Adrenal gland (tissue), 12 donors: ENCODE results near the gene PRKCE. TPM values are rescaled to one million over a fixed set of nuclear protein-coding genes. Genes with fewer than 3 reads are reported as not detected.

Experiments used
- DNase-seq, 7 donors: peaks; one replicate each; pipeline ENCODE4 v3.0.0-alpha.2; 2019 to 2020
- H3K27ac ChIP-seq, 5 donors: fragments of 200-600 bp; sonication (generic) in 4 of 5; 1 replicate in 3 of 5; 2 replicates in 2 of 5; pipeline versions ENCODE4 v1.5.1 to v1.8.0; 2016 to 2020; ENCODE audit warnings: mild to moderate bottlenecking in 1 of 5
- H3K27me3 ChIP-seq: fragments of 200-600 bp; 2 replicates; pipeline ENCODE4 v1.8.0; 2021
- H3K36me3 ChIP-seq, 2 donors: fragments of 200-600 bp; replicated peaks in 1 of 2; 1 replicate in 1 of 2; 2 replicates in 1 of 2; pipeline versions ENCODE4 v1.5.1 to v1.8.0; 2018 to 2022
- H3K4me1 ChIP-seq, 2 donors: fragments of 200-600 bp; replicated peaks in 1 of 2; 1 replicate in 1 of 2; 2 replicates in 1 of 2; pipeline versions ENCODE4 v1.5.1 to v1.8.0; 2018 to 2021
- H3K4me3 ChIP-seq, 4 donors: fragments of 200-600 bp; sonication (generic) in 3 of 4; one replicate each; pipeline ENCODE4 v1.5.1; 2016 to 2018
- H3K9me3 ChIP-seq, 3 donors: fragments of 200-600 bp; sonication (generic) in 1 of 3; replicated peaks in 1 of 3; 1 replicate in 2 of 3; 2 replicates in 1 of 3; pipeline versions ENCODE4 v1.5.1 to v1.8.0; 2016 to 2021
- POLR2A ChIP-seq, 2 donors: fragments of 450-650 bp; IDR thresholded peaks; one replicate each; pipeline ENCODE4 v1.6.1; 2017; ENCODE audit warnings: antibody characterized with exemption in 2 of 2, mild to moderate bottlenecking in 2 of 2, moderate library complexity in 1 of 2
- WGBS, 4 donors: extraction: QIAGEN DNeasy Blood & Tissue Kit in 2 of 4; methylation state at CpG; one replicate each; pipeline versions ENCODE4 v1.1.5 to v1.1.7; 2013 to 2017; 5-methylcytosine and 5-hydroxymethylcytosine counted together
- intact Hi-C, 2 donors: fragments of 100-400 bp; cut with DNase I; formaldehyde crosslinking; loops; one replicate each; pipeline versions ENCODE4 v1.14.1 to v1.15.0; 2022 to 2023
- polyA plus RNA-seq, 3 donors: library from polyadenylated mRNA; stranded (reverse); fragments of 200-250 nt in 2 of 3; fragments of 350-450 nt in 1 of 3; fragmentation: Illumina TruSeq in 1 of 3; extraction: RNeasy Lipid Tissue Mini Kit (QIAGEN cat#74804) in 1 of 3; gene quantifications; one replicate each; pipeline ENCODE4 v1.2.3, GENCODE V29; 2013 to 2014
- total RNA-seq, 9 donors: library from RNA; depleted of rRNA in 4 of 9; stranded (reverse); fragments of >200 nt in 4 of 9; fragments of 120-200 nt in 1 of 9; fragmentation: NEBNext Ultra II Directional in 1 of 9; extraction: Animal tissue kit (Norgen Biotek cat#: 25700) in 1 of 9; gene quantifications; one replicate each; pipeline versions ENCODE4 v1.1.0 to v1.2.4, GENCODE V29; 2013 to 2023
- TF ChIP-seq, protein P1 (sequence below), 6 experiments: fragments of 450-650 bp in 4 of 6; fragments of 200-600 bp in 2 of 6; sonication (generic) in 1 of 6; IDR thresholded peaks; 1 replicate in 5 of 6; 2 replicates in 1 of 6; pipeline versions ENCODE4 v1.5.1 to v1.8.0; 2016 to 2021; ENCODE audit warnings: antibody characterized with exemption in 6 of 6, mild to moderate bottlenecking in 2 of 6, moderate library complexity in 1 of 6
- donor health status: healthy with polysubstance abuse.
- donor health status: Bipolar disorder and iron deficiency.
- donor health status: DM: yes; HTN: yes; CAD: no.
- donor health status: DM: no; HTN: no; CAD: no.
- donor health status: DM: no; HTN: no; CAD: no.
- donor health status: DM: yes; HTN: yes; CAD: no.

PRKCE gene
- total and polyA plus RNA-seq, 12 donors = 1.9 to 19.2 (median 8.0) TPM

GRCh38 chr2:46157966-46158310, 506.5 kb downstream of the PRKCE start:
- intact Hi-C loops = no loop called here
- no peak overlapping the region for H3K4me3 ChIP-seq
- WGBS, 4 donors = 88 to 93% (median 91%) methylated on average over 1 of the region's 1 CpG; no CpG with 5 or more reads in 1 of the 4 donors
- DNase-seq = peak in 1 of 7 donors; percentile 27
- H3K4me1 ChIP-seq = no peaks in the 10 kb centered on the region
- H3K27me3 ChIP-seq = no peaks in the 10 kb centered on the region
- TF ChIP-seq, protein P1, sequence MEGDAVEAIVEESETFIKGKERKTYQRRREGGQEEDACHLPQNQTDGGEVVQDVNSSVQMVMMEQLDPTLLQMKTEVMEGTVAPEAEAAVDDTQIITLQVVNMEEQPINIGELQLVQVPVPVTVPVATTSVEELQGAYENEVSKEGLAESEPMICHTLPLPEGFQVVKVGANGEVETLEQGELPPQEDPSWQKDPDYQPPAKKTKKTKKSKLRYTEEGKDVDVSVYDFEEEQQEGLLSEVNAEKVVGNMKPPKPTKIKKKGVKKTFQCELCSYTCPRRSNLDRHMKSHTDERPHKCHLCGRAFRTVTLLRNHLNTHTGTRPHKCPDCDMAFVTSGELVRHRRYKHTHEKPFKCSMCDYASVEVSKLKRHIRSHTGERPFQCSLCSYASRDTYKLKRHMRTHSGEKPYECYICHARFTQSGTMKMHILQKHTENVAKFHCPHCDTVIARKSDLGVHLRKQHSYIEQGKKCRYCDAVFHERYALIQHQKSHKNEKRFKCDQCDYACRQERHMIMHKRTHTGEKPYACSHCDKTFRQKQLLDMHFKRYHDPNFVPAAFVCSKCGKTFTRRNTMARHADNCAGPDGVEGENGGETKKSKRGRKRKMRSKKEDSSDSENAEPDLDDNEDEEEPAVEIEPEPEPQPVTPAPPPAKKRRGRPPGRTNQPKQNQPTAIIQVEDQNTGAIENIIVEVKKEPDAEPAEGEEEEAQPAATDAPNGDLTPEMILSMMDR (IDR thresholded peaks at IDR 0.05) = no peak
- no peak for TF ChIP-seq POLR2A (IDR thresholded peaks at IDR 0.05)
- H3K27ac ChIP-seq = no peak overlapping the region
- no peaks in the 10 kb centered on the region for H3K9me3 ChIP-seq
- H3K36me3 ChIP-seq = no peaks in the 10 kb centered on the region

DNA sequence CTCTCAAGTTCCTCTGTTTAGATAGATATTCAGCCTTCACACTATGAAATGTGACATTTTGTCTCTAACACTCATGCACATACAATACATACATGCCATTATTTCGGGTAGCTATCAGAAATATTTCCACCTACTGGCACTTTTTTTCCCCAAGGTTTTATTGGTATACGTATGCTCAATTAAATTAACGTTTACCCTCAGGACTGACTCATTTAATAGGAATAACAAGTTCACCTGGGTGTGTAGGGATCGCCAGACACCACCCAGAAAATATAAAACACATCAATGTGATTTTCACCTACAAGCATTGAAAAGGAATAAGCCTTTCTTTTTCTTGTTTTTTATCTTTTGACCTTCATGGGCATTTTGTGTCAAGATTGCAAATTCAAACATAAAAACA, 507.2 kb downstream of the PRKCE start:
- H3K9me3 ChIP-seq = no peaks in the 10 kb centered on the region
- intact Hi-C loops = no loop called here
- no peak overlapping the region for H3K27ac ChIP-seq
- no peak for DNase-seq
- 87 to 91% (median 88%) methylated on average over 4 of the region's 4 CpGs for WGBS, 4 donors
- no peak for TF ChIP-seq POLR2A (IDR thresholded peaks at IDR 0.05)
- TF ChIP-seq, protein P1 (IDR thresholded peaks at IDR 0.05) = no peak
- H3K27me3 ChIP-seq = no peaks in the 10 kb centered on the region
- H3K36me3 ChIP-seq = no peaks in the 10 kb centered on the region
- H3K4me1 ChIP-seq = no peaks in the 10 kb centered on the region
- H3K4me3 ChIP-seq = no peak overlapping the region

GRCh38 chr2:46160326-46160725, 508.9 kb downstream of the PRKCE start:
- Histone ChIP-seq H3K4me1 (no peaks in the 10 kb centered on the region), H3K9me3 (no peaks in the 10 kb centered on the region), H3K27ac (no peak overlapping the region), H3K27me3 (no peaks in the 10 kb centered on the region), H3K36me3 (no peaks in the 10 kb centered on the region), H3K4me3 (no peak overlapping the region)
- 69 to 89% (median 84%) methylated on average over 6 of the region's 6 CpGs for WGBS, 4 donors
- TF ChIP-seq, protein P1 (IDR thresholded peaks at IDR 0.05) = no peak
- TF ChIP-seq POLR2A (IDR thresholded peaks at IDR 0.05) = no peak
- intact Hi-C loops = no loop called here
- no peak for DNase-seq

GRCh38 chr2:46161315-46161714, 509.8 kb downstream of the PRKCE start:
- intact Hi-C loops = no loop called here

More at GRCh38 chr2:46161315-46161714, 509.8 kb downstream of the PRKCE start:
- 73 to 84% (median 76%) methylated on average over 4 of the region's 4 CpGs for WGBS, 4 donors
- TF ChIP-seq, protein P1 (IDR thresholded peaks at IDR 0.05) = no peak
- H3K36me3 ChIP-seq = no peaks in the 10 kb centered on the region
- H3K9me3 ChIP-seq = no peaks in the 10 kb centered on the region
- DNase-seq = no peak
- no peak overlapping the region for H3K27ac ChIP-seq
- H3K4me1 ChIP-seq = no peaks in the 10 kb centered on the region
- no peak overlapping the region for H3K4me3 ChIP-seq
- no peaks in the 10 kb centered on the region for H3K27me3 ChIP-seq
